Testis (tissue), 3 donors: Measurements from ENCODE around the gene SEMA5A. TPM values are rescaled to one million over a fixed set of nuclear protein-coding genes. Genes with fewer than 3 reads are reported as not detected.

Experiments
- DNase-seq: peaks from one replicate; pipeline ENCODE4 v3.0.0-alpha.2; 2019
- H3K27ac ChIP-seq, 2 donors: fragments of 200-600 bp; sonication (generic); one replicate each; pipeline ENCODE4 v1.5.1; 2019
- H3K27me3 ChIP-seq: fragments of 200-600 bp; sonication (generic); one replicate; pipeline ENCODE4 v1.5.1; 2019
- H3K36me3 ChIP-seq: fragments of 200-600 bp; sonication (generic); one replicate; pipeline ENCODE4 v1.5.1; 2017; ENCODE audit warnings: low read depth; ENCODE audit errors: missing control alignments
- H3K4me1 ChIP-seq: fragments of 200-600 bp; sonication (generic); one replicate; pipeline ENCODE4 v1.5.1; 2019
- H3K4me3 ChIP-seq, 2 donors: fragments of 200-600 bp; sonication (generic); one replicate each; pipeline ENCODE4 v1.5.1; 2017 to 2019
- H3K9me3 ChIP-seq: fragments of 200-600 bp; sonication (generic); one replicate; pipeline ENCODE4 v1.5.1; 2017
- CTCF ChIP-seq, 3 experiments: fragments of 450-650 bp in 2 of 3; fragments of 200-600 bp in 1 of 3; sonication (generic) in 1 of 3; IDR thresholded peaks; one replicate each; pipeline ENCODE4 v1.5.1; 2016 to 2019; ENCODE audit warnings: antibody characterized with exemption in 3 of 3, mild to moderate bottlenecking in 2 of 3, moderate library complexity in 1 of 3
- POLR2A ChIP-seq: fragments of 450-650 bp; IDR thresholded peaks from one replicate; pipeline ENCODE4 v1.6.1; 2017; ENCODE audit warnings: antibody characterized with exemption, mild to moderate bottlenecking, moderate library complexity
- WGBS, 2 donors: methylation state at CpG; one replicate each; pipeline ENCODE4 v1.1.5; 2018; 5-methylcytosine and 5-hydroxymethylcytosine counted together
- intact Hi-C: fragments of 100-400 bp; cut with DNase I; formaldehyde crosslinking; loops from one replicate; pipeline ENCODE4 v1.15.1; 2023; ENCODE audit warnings: low total_unique reads
- polyA plus RNA-seq: library from polyadenylated mRNA; stranded (reverse); fragments of 350-450 nt; fragmentation: Illumina TruSeq; extraction: RNeasy Lipid Tissue Mini Kit (QIAGEN cat#74804); gene quantifications from one replicate; pipeline ENCODE4 v1.2.3, GENCODE V29; 2014; ENCODE audit warnings: low read depth, low replicate concordance; ENCODE audit not compliant: insufficient read depth
- total RNA-seq, 2 donors: library from RNA; depleted of rRNA; stranded (reverse); fragments of >200 nt; gene quantifications; one replicate each; pipeline ENCODE4 v1.2.3, GENCODE V29; 2016

Gene SEMA5A
- total and polyA plus RNA-seq, 3 donors from 2014 or later = 3.4 to 12.8 (median 5.4) TPM

GRCh38 chr5:9165546-9165945 lies 380.3 kb downstream of the SEMA5A start:
- H3K4me3 ChIP-seq = no peak overlapping the region
- intact Hi-C loops = no loop called here
- no peaks in the 10 kb centered on the region for H3K9me3 ChIP-seq
- WGBS, 2 donors = 86 to 94% methylated on average over 6 of the region's 6 CpGs
- H3K36me3 ChIP-seq = no peaks in the 10 kb centered on the region
- TF ChIP-seq CTCF (IDR thresholded peaks at IDR 0.05) = no peak
- no peak for TF ChIP-seq POLR2A
- no peak for DNase-seq
- no peaks in the 10 kb centered on the region for H3K4me1 ChIP-seq
- H3K27me3 ChIP-seq = no peaks in the 10 kb centered on the region
- H3K27ac ChIP-seq = no peak overlapping the region

- DNase-seq = no peak
- Histone ChIP-seq H3K27me3 (no peaks in the 10 kb centered on the region), H3K4me3 (no peak overlapping the region), H3K27ac (no peak overlapping the region), H3K36me3 (no peaks in the 10 kb centered on the region), H3K9me3 (no peaks in the 10 kb centered on the region), H3K4me1 (no peaks in the 10 kb centered on the region)
- WGBS, 2 donors = 46 to 48% methylated on average over 1 of the region's 1 CpG
- TF ChIP-seq CTCF (IDR thresholded peaks at IDR 0.05) (no peak), POLR2A (no peak)
- intact Hi-C loops = no loop called here
Measured at GRCh38 chr5:9160747-9161146, 385.1 kb downstream of the SEMA5A start.

GRCh38 chr5:9157811-9158210 lies 388.1 kb downstream of the SEMA5A start:
- H3K36me3 ChIP-seq = no peaks in the 10 kb centered on the region
- intact Hi-C loops = no loop called here
- H3K27ac ChIP-seq = no peak overlapping the region
- no peaks in the 10 kb centered on the region for H3K27me3 ChIP-seq
- DNase-seq = no peak
- no peaks in the 10 kb centered on the region for H3K4me1 ChIP-seq
- H3K4me3 ChIP-seq = no peak overlapping the region
- no peaks in the 10 kb centered on the region for H3K9me3 ChIP-seq
- no peak for TF ChIP-seq POLR2A
- TF ChIP-seq CTCF (IDR thresholded peaks at IDR 0.05) = no peak
- WGBS, 2 donors = 93 to 100% methylated on average over 2 of the region's 2 CpGs

GRCh38 chr5:9157020-9157419 lies 388.9 kb downstream of the SEMA5A start:
- no peak for TF ChIP-seq POLR2A
- TF ChIP-seq CTCF (IDR thresholded peaks at IDR 0.05) = no peak
- Histone ChIP-seq H3K4me1 (no peaks in the 10 kb centered on the region), H3K4me3 (no peak overlapping the region), H3K9me3 (no peaks in the 10 kb centered on the region), H3K27ac (no peak overlapping the region), H3K36me3 (no peaks in the 10 kb centered on the region), H3K27me3 (no peaks in the 10 kb centered on the region)
- DNase-seq = no peak
- 55 to 66% methylated on average over 5 of the region's 5 CpGs for WGBS, 2 donors
- intact Hi-C loops = no loop called here

- DNase-seq = peak; percentile 68
- Histone ChIP-seq H3K27ac (no peak overlapping the region), H3K27me3 (no peaks in the 10 kb centered on the region), H3K4me1 (no peaks in the 10 kb centered on the region), H3K36me3 (no peaks in the 10 kb centered on the region), H3K4me3 (no peak overlapping the region), H3K9me3 (no peaks in the 10 kb centered on the region)
- TF ChIP-seq POLR2A (no peak), CTCF (IDR thresholded peaks at IDR 0.05) (peak in 2 of 3 experiments; percentile 21 to 29)
- intact Hi-C loops = no loop called here
- 79 to 90% methylated on average over 2 of the region's 2 CpGs for WGBS, 2 donors
Measured at GRCh38 chr5:9156282-9156681, 389.6 kb downstream of the SEMA5A start.
